NCI-H526 treated with DMSO at 0.1 percent for 48 hours (cell line): ENCODE data around the gene SND1.
A peak's percentile ranks its signal among the peaks of the same experiment; 100 is the strongest.

Experiments
- DNase-seq: peaks from one replicate; lab custom pipeline; 2025; lab: John Stamatoyannopoulos, UW

SND1 gene

DNA sequence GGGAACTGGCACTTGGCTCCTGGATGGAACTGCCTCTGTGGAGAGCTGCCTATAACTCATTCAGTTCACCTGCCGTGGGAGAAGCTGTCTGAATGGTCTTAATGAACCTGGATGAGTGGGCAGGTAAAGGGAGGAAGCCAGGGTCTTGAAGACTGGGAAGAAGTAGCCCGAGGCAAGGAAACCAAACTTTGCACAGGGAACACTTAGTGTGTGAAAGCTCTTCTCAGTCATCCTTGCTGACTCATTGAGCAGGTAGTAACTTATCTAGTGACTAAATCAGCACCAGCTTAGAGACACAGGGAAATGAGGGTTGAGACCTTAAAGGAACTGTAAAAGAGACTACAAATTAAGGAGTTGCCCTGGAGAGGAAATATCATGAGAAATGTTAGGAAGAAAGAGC, 369.4 kb downstream of the SND1 start:
- DNase-seq: no peak

DNA sequence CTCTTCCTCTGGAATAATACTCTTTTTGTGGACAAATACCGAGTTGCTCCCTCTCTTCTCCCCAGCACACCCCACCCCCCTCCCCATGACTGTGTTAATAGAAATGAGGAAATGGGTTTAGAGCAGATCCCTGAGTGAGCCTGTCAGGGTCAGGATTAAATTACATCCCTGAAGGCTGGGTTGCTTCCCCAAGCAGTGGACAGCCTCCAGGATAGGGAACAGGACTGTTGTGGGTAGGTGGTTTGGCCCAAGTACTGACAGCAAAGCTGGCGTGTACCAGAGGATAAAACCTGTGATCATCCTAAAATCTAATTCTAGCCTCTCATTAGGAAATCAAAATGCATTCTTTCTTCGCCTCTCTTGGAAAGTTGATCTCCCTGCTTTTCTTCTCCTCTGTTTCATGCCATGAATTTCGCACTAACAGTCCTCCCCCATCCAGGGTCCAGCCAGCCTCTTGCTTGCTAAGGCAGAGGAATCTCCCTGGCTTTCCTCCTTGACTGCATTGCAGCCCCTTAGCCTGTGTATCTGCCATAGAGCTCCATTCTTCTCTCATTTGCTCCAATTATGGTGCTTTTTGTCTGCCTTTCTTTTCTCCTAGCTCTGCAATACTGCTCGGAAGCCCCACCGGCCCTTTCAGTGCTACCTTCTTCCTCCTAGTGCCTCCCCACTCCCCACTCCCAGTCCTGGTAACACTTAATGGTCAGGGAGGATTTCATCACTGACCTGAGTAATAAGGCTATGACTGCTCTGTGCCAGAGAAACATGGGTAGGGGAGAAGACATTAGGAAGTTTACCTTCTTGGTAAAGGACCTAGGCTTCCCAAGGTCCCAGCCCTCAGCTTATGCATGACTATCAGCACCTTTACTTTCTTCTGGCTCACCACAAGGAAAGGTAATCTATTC, 370.9 kb downstream of the SND1 start:
- no peak for DNase-seq

DNA sequence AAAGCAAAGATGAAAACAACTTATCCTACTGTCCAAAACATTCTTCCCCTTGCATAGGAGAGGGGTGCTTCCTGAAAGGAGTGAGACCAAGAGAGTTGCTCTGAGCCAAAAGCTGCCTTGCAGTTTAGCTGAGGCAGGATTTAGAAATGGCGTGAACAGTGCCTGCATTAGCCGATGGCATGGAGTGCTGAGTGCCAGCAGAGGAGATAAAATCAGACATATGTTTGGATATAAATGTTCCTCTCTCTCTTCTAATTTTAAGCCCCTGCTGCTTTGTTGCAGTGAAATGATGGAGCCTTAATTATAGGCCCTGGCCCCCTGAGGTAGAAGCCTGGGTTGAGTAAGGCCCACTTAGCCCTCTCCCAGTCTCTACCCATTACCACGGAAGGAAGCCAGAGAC, 372.2 kb downstream of the SND1 start:
- DNase-seq: no peak

- no peak for DNase-seq
These were observed 373.4 kb downstream of the SND1 start for GRCh38 chr7:128025380-128025779.

- DNase-seq: no peak
These were observed 373.8 kb downstream of the SND1 start for GRCh38 chr7:128025819-128026218.

DNA sequence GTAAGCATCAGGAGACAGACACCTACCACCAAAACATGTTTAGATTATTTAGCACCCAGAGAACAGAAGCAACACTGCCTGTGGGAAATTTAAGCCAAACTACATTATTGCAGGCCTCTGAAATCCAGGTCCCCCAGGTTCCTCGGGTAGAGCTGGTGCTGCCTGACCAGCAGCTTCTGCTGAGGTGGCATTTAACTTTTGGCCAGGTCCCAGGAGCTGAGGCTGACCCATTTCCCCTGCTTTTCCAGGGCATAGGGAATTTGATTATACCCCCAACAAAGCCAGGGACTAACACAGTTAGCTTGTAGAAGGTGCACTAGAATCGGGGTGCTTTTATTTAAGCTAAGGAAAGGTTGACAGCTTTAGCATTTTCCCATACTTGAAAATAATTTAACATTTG, 374.6 kb downstream of the SND1 start:
- no peak for DNase-seq

GRCh38 chr7:128027485-128027980, 375.5 kb downstream of the SND1 start:
- DNase-seq: no peak

DNA sequence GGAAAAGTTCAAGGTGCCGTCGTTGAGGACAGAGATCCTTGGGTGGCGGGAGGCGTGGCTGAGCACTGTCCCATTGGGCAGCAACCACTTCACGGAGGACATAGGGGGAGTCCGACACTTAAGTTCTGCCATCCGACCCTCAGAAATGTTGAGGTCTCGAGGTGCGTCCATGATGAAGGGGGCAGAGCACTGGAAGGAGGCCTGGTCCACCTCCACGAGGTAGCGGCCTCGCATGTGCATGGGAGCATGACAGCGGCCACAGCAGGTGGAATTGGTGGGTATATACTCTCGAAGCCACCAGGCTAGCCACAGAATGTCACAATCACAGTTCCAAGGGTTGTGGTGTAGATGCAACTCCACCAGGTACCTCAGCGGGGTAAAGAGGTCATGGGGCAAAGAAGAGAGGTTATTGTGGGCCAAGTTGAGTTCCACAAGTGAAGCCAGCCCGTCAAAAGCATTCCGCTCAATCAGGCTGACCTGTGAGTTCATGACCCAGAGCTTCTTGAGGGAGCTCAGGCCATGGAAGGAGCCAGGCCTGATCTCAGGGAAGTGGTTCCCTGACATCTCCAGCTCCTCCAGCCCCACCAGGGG, 377.5 kb downstream of the SND1 start:
- no peak for DNase-seq

GRCh38 chr7:128030263-128030653, 378.3 kb downstream of the SND1 start:
- no peak for DNase-seq

- peak; percentile 31 for DNase-seq
These were observed 378.9 kb downstream of the SND1 start, which contains the start of gene LRRC4 for GRCh38 chr7:128030654-128031611. LRRC4 (minus strand) TSS chr7:128031437; CDS start chr7:128030640, 797 bp downstream.

- peak; percentile 75 for DNase-seq
These were observed 380.1 kb downstream of the SND1 start for GRCh38 chr7:128031901-128032604.

GRCh38 chr7:128032605-128033235, 380.7 kb downstream of the SND1 start:
- DNase-seq: no peak

- no peak for DNase-seq
These were observed 381.3 kb downstream of the SND1 start for GRCh38 chr7:128033246-128033645.

DNA sequence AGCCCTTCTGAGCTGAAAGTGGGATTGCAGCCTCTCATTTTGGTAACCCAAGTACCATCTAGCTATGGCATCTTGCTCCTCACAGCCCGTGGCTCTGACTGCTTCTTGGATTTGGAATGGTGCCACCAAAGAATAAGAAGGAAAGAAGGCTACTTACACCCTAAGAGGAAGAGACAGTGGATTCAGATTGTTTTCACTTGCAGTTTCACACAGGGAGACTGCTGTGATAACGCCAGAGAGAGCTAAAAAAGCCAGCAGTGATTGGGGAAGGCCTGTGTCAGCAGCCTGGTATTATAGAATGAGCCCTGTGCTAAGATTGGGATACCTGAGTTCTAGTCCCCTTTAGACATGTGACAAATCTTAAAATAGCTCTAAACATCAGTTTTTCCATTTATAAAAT, 382.8 kb downstream of the SND1 start:
- DNase-seq: no peak

DNA sequence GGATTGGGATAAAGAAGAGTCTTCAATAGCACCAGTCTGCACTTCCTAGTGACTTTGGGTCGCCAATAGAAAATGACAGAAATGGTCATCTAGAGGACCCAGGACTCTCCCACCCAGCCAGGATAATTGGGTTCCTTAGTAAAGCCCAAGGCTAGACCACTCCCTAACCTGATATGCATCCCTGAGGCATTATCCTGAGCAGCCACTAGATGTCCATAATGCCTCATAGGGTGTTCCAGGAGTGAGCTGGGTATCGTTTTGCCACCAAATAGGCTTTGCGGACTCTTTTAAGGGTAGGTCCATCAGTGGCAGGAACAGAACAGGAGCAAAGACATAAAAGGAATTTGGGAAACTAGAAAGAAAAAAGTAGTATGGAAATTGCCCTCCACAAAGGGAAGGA, 383.7 kb downstream of the SND1 start:
- DNase-seq: peak; percentile 20

DNA sequence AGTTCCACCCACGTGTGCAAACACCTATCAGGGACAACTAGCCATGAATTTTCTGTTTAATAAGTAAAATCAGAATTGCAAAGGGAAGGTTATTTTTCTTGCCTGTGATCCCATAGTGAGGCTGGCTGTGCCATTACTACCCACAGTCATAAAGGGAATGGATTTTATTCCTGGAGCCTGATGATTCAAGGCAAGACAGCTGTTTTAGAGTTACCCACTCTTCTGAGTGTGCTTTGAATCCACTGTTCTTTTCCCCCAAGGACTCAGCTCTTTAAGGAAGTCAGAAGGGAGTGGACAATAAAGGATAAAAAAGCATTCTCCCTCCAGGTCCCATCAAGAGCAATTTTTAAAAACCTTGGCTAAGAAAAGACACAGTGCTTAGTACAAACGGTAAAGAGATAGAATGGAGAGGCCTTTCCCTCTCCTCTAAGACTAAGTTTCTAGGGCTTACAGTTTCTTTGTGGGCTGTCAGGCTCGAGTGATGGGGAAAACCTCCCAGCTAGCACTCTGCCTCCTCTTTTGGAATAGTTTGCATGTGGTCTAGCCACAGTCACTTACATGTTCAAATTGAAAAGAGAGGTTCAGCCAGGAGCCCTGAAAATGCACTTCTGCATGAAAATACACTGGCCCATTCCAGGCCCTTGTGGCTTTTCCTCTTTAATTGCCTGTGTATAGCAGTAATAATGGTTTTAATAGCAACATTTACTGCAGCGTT, 384.4 kb downstream of the SND1 start:
- no peak for DNase-seq

DNA sequence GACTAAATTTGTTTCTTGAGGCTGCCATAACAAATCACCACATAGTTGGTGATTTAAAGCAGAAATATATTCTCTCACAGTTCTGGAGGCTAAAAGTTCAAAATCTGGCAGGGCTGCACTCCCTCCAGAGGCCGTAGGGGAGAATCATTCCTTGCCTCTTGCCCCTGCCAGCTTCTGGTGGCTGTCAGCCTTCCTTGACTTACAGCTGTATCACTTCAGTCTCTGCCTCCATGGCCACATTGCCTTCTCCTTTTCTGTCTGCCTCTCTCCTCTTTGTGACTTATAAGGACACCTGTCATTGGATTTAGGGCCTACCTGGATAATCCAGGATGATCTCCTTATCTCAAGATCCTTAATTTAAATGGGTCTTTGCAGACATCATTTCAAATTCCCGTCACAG, 385.1 kb downstream of the SND1 start:
- no peak for DNase-seq

GRCh38 chr7:128037880-128038619, 386.1 kb downstream of the SND1 start:
- DNase-seq: no peak

DNA sequence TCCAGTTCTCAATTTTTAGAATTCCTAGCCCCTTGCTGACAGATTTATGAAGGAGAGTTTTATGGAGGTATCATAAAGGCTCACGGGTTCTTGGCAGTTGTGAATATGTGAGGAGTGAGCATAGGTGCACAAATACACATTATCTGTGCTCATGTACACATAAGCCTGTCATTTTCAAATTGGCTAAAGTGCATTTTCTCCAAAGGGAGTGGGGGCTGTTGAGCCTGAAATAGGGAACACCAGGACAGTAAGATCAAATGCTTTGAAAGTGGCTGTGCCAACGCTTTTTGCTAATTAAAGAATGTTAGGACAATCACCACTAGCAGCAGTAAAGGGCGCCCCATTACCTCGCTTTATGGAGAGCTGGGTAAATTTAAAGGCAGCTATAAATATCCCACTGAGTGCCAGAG, 387.6 kb downstream of the SND1 start:
- no peak for DNase-seq

DNA sequence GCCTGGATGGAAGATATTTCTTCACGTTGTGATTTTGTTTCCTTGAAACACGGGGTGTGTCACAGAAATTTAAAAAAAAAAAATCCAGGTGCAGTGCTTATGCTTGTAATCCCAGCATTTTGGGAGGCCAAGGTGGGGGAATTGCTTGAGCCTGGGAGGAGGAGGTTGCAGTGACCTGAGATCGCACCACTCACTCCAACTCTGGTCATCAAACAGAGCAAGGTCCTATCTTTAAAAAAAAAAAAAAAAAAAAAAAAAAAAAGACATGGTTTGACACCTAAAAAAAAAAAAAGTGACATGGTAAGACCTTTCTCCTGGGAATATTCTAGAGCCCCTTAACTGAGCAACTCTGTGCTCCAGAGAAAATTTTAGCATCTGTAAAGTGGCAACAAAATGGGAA, 388.2 kb downstream of the SND1 start:
- DNase-seq: no peak
